Smooth muscle cell (in vitro differentiated cells): Measurements from ENCODE around the gene FOXL1. TPM values are rescaled to one million over a fixed set of nuclear protein-coding genes. Genes with fewer than 3 reads are reported as not detected.

Experiments
- DNase-seq: peaks from one replicate; lab custom pipeline; 2025; ENCODE audit not compliant: unreplicated experiment; lab: John Stamatoyannopoulos, UW
- H2AFZ ChIP-seq: fragments of 200-600 bp; sonication (generic); 2 replicates; pipeline ENCODE4 v1.6.0; 2016; ENCODE audit warnings: antibody characterized with exemption, low read depth, mild to moderate bottlenecking
- H3F3A ChIP-seq: fragments of 200-600 bp; sonication (generic); 2 replicates; pipeline ENCODE4 v1.6.0; 2017; ENCODE audit warnings: antibody characterized with exemption, low read depth
- H3K27ac ChIP-seq: fragments of 200-600 bp; sonication (generic); 2 replicates; pipeline ENCODE4 v1.5.1; 2016; ENCODE audit warnings: low read depth, mild to moderate bottlenecking
- H3K27me3 ChIP-seq: fragments of 200-600 bp; sonication (generic); 2 replicates; pipeline ENCODE4 v1.6.1; 2016; ENCODE audit warnings: low read depth, mild to moderate bottlenecking
- H3K36me3 ChIP-seq: fragments of 200-600 bp; sonication (generic); 2 replicates; pipeline ENCODE4 v1.5.1; 2016; ENCODE audit warnings: low read depth
- H3K4me1 ChIP-seq: fragments of 200-600 bp; sonication (generic); 2 replicates; pipeline ENCODE4 v1.5.1; 2016; ENCODE audit warnings: low read depth
- H3K4me2 ChIP-seq: fragments of 200-600 bp; sonication (generic); 2 replicates; pipeline ENCODE4 v1.6.0; 2016; ENCODE audit warnings: mild to moderate bottlenecking
- H3K4me3 ChIP-seq: fragments of 200-600 bp; sonication (generic); 2 replicates; pipeline ENCODE4 v1.5.1; 2016; ENCODE audit warnings: mild to moderate bottlenecking
- H3K79me2 ChIP-seq: fragments of 200-600 bp; sonication (generic); 2 replicates; pipeline ENCODE4 v1.6.0; 2016; ENCODE audit warnings: low read depth, mild to moderate bottlenecking
- H3K9ac ChIP-seq: fragments of 200-600 bp; sonication (generic); 2 replicates; pipeline ENCODE4 v1.6.0; 2016; ENCODE audit warnings: low read depth
- H3K9me3 ChIP-seq: fragments of 200-600 bp; sonication (generic); replicated peaks from 2 replicates; pipeline ENCODE4 v1.5.1; 2016; ENCODE audit warnings: low read depth
- H4K20me1 ChIP-seq: fragments of 200-600 bp; sonication (generic); 2 replicates; pipeline ENCODE4 v1.6.0; 2016; ENCODE audit warnings: low read depth
- WGBS: methylation state at CpG from one replicate; pipeline ENCODE4 v1.1.7; 2016; ENCODE audit warnings: low lambda C conversion rate; 5-methylcytosine and 5-hydroxymethylcytosine counted together
- polyA plus RNA-seq: library from polyadenylated mRNA; unstranded; fragments of >200 nt; fragmentation: Nextera tagmentation; extraction: Ambion mirVana; gene quantifications from 2 replicates; pipeline ENCODE4 v1.2.1, GENCODE V29; 2016
- total RNA-seq: library from RNA; depleted of rRNA; stranded (reverse); fragments of >200 nt; gene quantifications from 2 replicates; pipeline ENCODE4 v1.2.3, GENCODE V29; 2014
- TF ChIP-seq, protein P1 (sequence below): fragments of 200-600 bp; sonication (generic); IDR thresholded peaks from 2 replicates; pipeline ENCODE4 v1.5.1; 2017; ENCODE audit warnings: borderline replicate concordance, mild to moderate bottlenecking, antibody characterized with exemption; ENCODE audit not compliant: insufficient read depth, poor library complexity, severe bottlenecking

The FOXL1 gene
- total and polyA plus RNA-seq, 2 experiments from 2014 or later: 4.6 to 5.4 TPM

DNA sequence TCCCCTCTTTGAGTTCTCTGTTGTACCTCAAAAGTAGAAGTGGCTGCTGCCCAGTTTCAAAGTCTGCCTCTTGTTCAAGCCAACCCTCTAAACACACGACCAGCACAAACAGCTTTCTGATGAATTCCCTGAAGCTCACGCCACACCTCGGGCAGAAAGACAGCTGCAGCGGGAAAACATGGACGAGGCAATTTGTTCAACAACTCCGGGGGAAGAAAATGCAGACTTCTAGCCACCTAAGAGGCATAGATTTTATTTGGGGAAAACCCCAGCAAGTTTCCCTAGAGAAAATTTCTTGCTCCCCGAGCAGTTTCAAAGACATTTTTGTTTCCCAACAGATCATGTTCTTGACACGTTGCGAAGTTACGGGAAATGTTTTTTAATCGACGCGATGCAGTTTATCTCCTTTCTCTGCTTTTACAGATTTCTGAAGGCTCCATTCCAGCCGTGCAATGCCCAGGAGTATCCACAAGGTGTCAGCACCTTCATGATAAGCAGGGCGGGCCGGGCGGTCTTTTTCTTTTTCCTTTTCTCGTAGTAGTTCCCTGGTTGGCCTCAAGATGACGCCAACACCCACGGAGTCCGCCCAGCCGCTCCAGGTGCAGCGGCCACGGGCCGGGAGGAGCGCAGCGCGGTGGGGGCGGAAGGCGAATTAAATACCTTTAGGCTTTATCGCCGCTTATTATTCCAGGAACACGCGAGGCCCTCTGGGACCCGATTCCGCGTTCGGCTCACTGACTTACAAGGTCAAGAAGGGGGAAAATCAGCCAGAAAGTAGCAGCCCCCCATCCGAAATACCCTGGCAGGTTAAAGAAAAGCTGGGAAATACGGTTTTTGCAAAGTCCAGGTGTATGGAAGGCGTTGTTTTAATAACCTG is 14.6 kb upstream of the FOXL1 start:
- Histone ChIP-seq H2AFZ (peak overlapping the region; percentile 89), H3K4me1 (peaks cover 25% of the 10 kb centered on the region), H4K20me1 (peaks cover 3% of the 10 kb centered on the region), H3K79me2 (peaks cover 3% of the 10 kb centered on the region), H3K27me3 (peaks cover 25% of the 10 kb centered on the region), H3K27ac (no peak overlapping the region), H3K9me3 (no peaks in the 10 kb centered on the region), H3K4me3 (peak overlapping the region; percentile 47), H3K9ac (peak overlapping the region; percentile 3), H3K36me3 (no peaks in the 10 kb centered on the region), H3K4me2 (peak overlapping the region; percentile 81), H3F3A (no peaks in the 10 kb centered on the region)
- DNase-seq: peak; percentile 76
- WGBS: 3% methylated on average over 41 of the region's 41 CpGs
- TF ChIP-seq, protein P1, sequence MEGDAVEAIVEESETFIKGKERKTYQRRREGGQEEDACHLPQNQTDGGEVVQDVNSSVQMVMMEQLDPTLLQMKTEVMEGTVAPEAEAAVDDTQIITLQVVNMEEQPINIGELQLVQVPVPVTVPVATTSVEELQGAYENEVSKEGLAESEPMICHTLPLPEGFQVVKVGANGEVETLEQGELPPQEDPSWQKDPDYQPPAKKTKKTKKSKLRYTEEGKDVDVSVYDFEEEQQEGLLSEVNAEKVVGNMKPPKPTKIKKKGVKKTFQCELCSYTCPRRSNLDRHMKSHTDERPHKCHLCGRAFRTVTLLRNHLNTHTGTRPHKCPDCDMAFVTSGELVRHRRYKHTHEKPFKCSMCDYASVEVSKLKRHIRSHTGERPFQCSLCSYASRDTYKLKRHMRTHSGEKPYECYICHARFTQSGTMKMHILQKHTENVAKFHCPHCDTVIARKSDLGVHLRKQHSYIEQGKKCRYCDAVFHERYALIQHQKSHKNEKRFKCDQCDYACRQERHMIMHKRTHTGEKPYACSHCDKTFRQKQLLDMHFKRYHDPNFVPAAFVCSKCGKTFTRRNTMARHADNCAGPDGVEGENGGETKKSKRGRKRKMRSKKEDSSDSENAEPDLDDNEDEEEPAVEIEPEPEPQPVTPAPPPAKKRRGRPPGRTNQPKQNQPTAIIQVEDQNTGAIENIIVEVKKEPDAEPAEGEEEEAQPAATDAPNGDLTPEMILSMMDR: peak; percentile 100

DNA sequence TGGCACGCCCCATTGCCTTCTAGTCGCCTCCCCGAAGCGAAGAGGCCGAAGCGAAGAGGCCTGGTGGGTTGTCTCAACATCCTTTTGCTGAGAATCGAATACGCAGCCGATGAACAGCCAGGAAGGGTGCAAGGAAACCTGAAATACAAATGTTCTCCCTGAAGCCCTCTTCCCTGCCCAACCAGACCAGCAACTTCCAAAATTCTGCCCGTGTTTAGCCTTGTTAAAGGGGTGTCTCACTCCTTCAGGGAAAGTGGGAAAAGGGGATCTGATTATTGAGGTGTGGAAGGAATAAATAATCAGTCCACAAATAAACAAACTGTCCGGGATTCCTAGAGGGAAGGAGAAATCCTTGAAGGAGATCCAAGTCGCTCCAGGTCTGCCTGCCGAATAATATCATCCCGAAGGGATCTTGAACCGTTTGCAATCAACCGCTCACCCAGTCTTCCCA is 13.1 kb upstream of the FOXL1 start:
- Histone ChIP-seq H3K27ac (no peak overlapping the region), H2AFZ (peak overlapping the region; percentile 82)

DNA sequence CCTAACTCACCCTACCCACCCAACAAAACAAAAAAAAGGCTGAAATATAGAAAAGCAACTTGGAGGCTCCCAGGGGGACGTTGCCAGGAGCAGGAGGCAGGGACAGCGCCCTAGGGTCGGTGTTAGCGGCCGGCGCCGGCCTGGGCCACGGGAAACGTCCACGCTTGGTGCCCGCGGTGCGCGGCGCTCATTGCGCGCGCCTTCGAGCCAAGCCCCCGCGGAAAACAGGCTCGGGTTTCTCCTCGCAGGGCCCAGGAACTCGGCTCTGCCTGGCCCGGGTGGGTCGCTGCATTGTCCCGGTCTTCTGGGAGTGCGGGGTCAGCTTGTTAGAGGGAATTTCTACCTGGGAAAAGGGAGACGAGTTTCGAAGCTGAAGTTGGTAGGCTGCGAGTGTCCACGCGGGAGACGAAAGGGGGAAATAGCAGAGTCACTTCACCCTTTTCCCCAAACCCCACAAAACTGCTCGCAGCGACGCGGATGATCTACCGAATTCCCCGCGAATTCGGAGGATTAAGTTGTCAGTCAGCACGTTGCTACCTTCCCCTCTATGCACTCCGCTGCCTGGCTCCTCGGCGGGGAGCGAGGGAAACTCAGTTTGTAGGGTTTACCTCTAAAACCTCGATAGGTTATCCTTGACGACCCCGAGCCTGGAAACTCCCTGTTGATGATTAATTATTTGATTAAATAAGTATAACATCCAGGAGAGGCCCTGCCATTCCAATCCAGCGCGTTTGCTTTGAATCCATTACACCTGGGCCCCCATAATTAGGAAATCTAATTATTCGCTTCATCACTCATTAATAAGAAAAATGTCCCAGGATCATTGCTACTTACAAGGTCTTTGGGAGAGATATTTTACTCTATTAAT is 12.5 kb upstream of the FOXL1 start:
- no peaks in the 10 kb centered on the region for H3F3A ChIP-seq
- H3K27me3 ChIP-seq: peaks cover 30% of the 10 kb centered on the region
- peak overlapping the region; percentile 93 for H3K4me2 ChIP-seq
- H3K9ac ChIP-seq: no peak overlapping the region
- H3K4me3 ChIP-seq: peak overlapping the region; percentile 67
- peak overlapping the region; percentile 82 for H2AFZ ChIP-seq
- H3K4me1 ChIP-seq: peaks cover 36% of the 10 kb centered on the region
- WGBS: 3% methylated on average over 53 of the region's 53 CpGs
- no peaks in the 10 kb centered on the region for H3K9me3 ChIP-seq
- H4K20me1 ChIP-seq: peaks cover 21% of the 10 kb centered on the region
- no peaks in the 10 kb centered on the region for H3K36me3 ChIP-seq
- H3K79me2 ChIP-seq: peaks cover 24% of the 10 kb centered on the region
- H3K27ac ChIP-seq: no peak overlapping the region
- TF ChIP-seq, protein P1: no peak
- no peak for DNase-seq

More for the DNA sequence above, 13.1 kb upstream of the FOXL1 start:
- Histone ChIP-seq H3K4me3 (peak overlapping the region; percentile 67), H3K27me3 (peaks cover 30% of the 10 kb centered on the region), H3K36me3 (no peaks in the 10 kb centered on the region), H3K9me3 (no peaks in the 10 kb centered on the region), H3K4me2 (peak overlapping the region; percentile 93), H3F3A (no peaks in the 10 kb centered on the region), H3K9ac (no peak overlapping the region), H4K20me1 (peaks cover 15% of the 10 kb centered on the region), H3K79me2 (peaks cover 18% of the 10 kb centered on the region), H3K4me1 (peaks cover 29% of the 10 kb centered on the region)
- DNase-seq: no peak
- 32% methylated on average over 16 of the region's 16 CpGs for WGBS
- TF ChIP-seq, protein P1: no peak
